ENCODE results near the gene RASSF9. TPM values are rescaled to one million over a fixed set of nuclear protein-coding genes. Genes with fewer than 3 reads are reported as not detected.

RASSF9 gene
- total and polyA plus RNA-seq, 2 experiments from 2014 or later = 0.31 to 0.35 TPM

- Histone ChIP-seq H3K4me1 (ENCODE audit: insufficient read depth) (peaks cover 19% of the 10 kb centered on the region), H3K4me3 (no peak overlapping the region), H3K9me2 (ENCODE audit: insufficient read depth) (no peaks in the 10 kb centered on the region), H3K4me2 (no peak overlapping the region), H3K36me3 (ENCODE audit: insufficient read depth) (no peaks in the 10 kb centered on the region; the same call in 1 of the 2 replicates), H3K79me2 (replicated peaks; ENCODE audit: insufficient read depth) (no peaks in the 10 kb centered on the region), H4K20me1 (replicated peaks; ENCODE audit: insufficient read depth) (no peaks in the 10 kb centered on the region), H3K27ac (ENCODE audit: low read depth) (no peak overlapping the region), H3F3A (replicated peaks; ENCODE audit: low read depth) (no peaks in the 10 kb centered on the region), H3K27me3 (ENCODE audit: insufficient read depth) (no peaks in the 10 kb centered on the region), H2AFZ (no peak overlapping the region)
- peaks cover 25% of the 10 kb centered on the region for H3K4me1 Mint-ChIP-seq
- H3K27me3 Mint-ChIP-seq (ENCODE audit: insufficient read depth, low read depth, poor library complexity) = peaks cover 3% of the 10 kb centered on the region
- ATAC-seq (no peak), DNase-seq (ENCODE audit: low spot score) (no peak)
- H3K36me3 Mint-ChIP-seq (ENCODE audit: low read depth) = peaks cover 15% of the 10 kb centered on the region
- H3K4me3 Mint-ChIP-seq = no peak overlapping the region
- peaks cover 20% of the 10 kb centered on the region; the same call in 2 of the 3 replicates for H3K9me3 Mint-ChIP-seq
- no peak overlapping the region for H3K27ac Mint-ChIP-seq
- TF ChIP-seq REST (IDR thresholded peaks at IDR 0.05; ENCODE audit: unreplicated experiment) = no peak
- TF ChIP-seq JUNB (IDR thresholded peaks at IDR 0.05; ENCODE audit: unreplicated experiment) = no peak
- no peak for TF ChIP-seq POLR2AphosphoS5 (IDR thresholded peaks at IDR 0.05; ENCODE audit: low read depth)
- no peak for TF ChIP-seq ZNF462 (CRISPR knock-in tag; IDR thresholded peaks at IDR 0.05)
- no peak for TF ChIP-seq EZH2 (IDR thresholded peaks at IDR 0.05; ENCODE audit: low read depth, unreplicated experiment)
- TF ChIP-seq ETS1 (IDR thresholded peaks at IDR 0.05) = no peak
- no peak for TF ChIP-seq ZNF331 (CRISPR knock-in tag; IDR thresholded peaks at IDR 0.05; ENCODE audit: low read depth)
- no peak for TF ChIP-seq EZH2phosphoT487 (IDR thresholded peaks at IDR 0.05; ENCODE audit: unreplicated experiment)
- no peak for TF ChIP-seq STAT1 (IDR thresholded peaks at IDR 0.05; ENCODE audit: unreplicated experiment)
- TF ChIP-seq CTCF (conservative IDR thresholded peaks at IDR 0.05; ENCODE audit: low read depth in 2 of 2) = no peak
- TF ChIP-seq ZNF114 (CRISPR knock-in tag; IDR thresholded peaks at IDR 0.05) = no peak
- no peak for TF ChIP-seq NANOG (IDR thresholded peaks at IDR 0.05; ENCODE audit: borderline replicate concordance)
- no peak for TF ChIP-seq CREB1 (CRISPR knock-in tag; IDR thresholded peaks at IDR 0.05; ENCODE audit: low read depth)
Measured at GRCh38 chr12:85782711-85783110, 53.5 kb downstream of the RASSF9 start.

All from GM23338 (cell line).